Kidney epithelial cell (primary cell): ENCODE results near the gene CHID1. TPM values are rescaled to one million over a fixed set of nuclear protein-coding genes. Genes with fewer than 3 reads are reported as not detected.

Experiments
- DNase-seq: peaks from one replicate; pipeline ENCODE4 v3.0.0-alpha.2; 2010; ENCODE audit warnings: low read depth
- H3K27me3 ChIP-seq: 2 replicates; pipeline ENCODE4 v1.6.0; 2011; ENCODE audit warnings: low read length; ENCODE audit not compliant: control insufficient read depth, insufficient read depth
- H3K36me3 ChIP-seq: 2 replicates; pipeline ENCODE4 v1.5.1; 2011; ENCODE audit warnings: low read length; ENCODE audit not compliant: control insufficient read depth, insufficient read depth
- H3K4me3 ChIP-seq: 2 replicates; pipeline ENCODE4 v1.5.1; 2011; ENCODE audit warnings: low read depth, mild to moderate bottlenecking, control low read depth, low read length
- total RNA-seq: library from RNA; depleted of rRNA; stranded (reverse); fragments of >200 nt; gene quantifications from 2 replicates; pipeline ENCODE4 v1.2.3, GENCODE V29; 2015
- TF ChIP-seq, protein P1 (sequence below): IDR thresholded peaks from 2 replicates; pipeline ENCODE4 v1.5.1; 2011; ENCODE audit warnings: mild to moderate bottlenecking, moderate library complexity, low read length, control low read depth, inconsistent platforms; ENCODE audit not compliant: insufficient read depth, poor library complexity, severe bottlenecking

Gene CHID1
- total RNA-seq, 1 donor from 2014 or later, result 90.0 TPM

GRCh38 chr11:821512-822371 is 88.9 kb downstream of the CHID1 start:
- TF ChIP-seq, protein P1, sequence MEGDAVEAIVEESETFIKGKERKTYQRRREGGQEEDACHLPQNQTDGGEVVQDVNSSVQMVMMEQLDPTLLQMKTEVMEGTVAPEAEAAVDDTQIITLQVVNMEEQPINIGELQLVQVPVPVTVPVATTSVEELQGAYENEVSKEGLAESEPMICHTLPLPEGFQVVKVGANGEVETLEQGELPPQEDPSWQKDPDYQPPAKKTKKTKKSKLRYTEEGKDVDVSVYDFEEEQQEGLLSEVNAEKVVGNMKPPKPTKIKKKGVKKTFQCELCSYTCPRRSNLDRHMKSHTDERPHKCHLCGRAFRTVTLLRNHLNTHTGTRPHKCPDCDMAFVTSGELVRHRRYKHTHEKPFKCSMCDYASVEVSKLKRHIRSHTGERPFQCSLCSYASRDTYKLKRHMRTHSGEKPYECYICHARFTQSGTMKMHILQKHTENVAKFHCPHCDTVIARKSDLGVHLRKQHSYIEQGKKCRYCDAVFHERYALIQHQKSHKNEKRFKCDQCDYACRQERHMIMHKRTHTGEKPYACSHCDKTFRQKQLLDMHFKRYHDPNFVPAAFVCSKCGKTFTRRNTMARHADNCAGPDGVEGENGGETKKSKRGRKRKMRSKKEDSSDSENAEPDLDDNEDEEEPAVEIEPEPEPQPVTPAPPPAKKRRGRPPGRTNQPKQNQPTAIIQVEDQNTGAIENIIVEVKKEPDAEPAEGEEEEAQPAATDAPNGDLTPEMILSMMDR, result no peak
- Histone ChIP-seq H3K4me3 (no peak overlapping the region), H3K27me3 (no peaks in the 10 kb centered on the region), H3K36me3 (peaks cover 4% of the 10 kb centered on the region)
- DNase-seq, result no peak

DNA sequence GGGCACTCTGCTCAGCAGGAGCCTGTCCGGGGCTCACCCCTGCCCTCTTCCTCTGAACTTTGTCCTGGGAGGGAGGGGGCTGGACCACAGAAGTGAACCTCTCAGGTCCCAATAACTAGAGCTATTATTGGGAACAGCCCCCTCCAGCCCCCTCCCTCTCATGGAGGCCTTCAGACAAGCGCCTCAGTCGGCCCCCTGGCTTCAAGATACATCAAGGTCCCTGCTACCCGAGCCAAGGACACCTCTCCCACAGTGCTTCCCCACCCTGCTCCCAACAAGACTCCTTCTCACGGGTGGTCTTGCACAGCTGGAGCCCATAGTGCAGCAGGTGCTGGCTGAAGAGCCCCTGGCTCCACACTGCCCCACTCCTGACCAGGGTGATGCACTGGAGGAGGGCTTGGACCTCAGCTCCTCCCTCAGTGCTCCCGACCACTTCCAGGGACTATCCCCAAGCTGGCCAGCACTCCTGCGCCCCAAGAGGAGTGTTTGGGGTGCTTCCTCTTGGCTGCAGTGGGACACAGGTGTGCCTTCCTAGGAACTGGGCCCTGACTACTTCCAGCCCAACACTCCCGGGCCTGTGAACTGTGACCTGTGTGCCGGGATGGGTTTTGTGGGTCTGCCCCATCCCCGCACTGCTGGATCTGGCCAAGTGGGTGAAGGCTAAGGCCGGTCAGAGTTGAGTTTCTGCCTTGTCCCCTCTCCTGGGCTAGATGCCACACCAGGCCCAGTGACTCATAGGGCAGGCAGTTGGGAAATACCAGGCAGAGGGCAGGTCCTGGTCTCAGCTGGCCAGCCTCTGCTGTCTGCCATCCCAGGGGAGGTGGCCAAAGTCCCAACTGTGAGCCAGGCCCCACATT is 89.7 kb downstream of the CHID1 start:
- no peak for DNase-seq
- Histone ChIP-seq H3K27me3 (no peaks in the 10 kb centered on the region), H3K4me3 (peak overlapping the region; percentile 85), H3K36me3 (peaks cover 4% of the 10 kb centered on the region)
- TF ChIP-seq, protein P1, result no peak

DNA sequence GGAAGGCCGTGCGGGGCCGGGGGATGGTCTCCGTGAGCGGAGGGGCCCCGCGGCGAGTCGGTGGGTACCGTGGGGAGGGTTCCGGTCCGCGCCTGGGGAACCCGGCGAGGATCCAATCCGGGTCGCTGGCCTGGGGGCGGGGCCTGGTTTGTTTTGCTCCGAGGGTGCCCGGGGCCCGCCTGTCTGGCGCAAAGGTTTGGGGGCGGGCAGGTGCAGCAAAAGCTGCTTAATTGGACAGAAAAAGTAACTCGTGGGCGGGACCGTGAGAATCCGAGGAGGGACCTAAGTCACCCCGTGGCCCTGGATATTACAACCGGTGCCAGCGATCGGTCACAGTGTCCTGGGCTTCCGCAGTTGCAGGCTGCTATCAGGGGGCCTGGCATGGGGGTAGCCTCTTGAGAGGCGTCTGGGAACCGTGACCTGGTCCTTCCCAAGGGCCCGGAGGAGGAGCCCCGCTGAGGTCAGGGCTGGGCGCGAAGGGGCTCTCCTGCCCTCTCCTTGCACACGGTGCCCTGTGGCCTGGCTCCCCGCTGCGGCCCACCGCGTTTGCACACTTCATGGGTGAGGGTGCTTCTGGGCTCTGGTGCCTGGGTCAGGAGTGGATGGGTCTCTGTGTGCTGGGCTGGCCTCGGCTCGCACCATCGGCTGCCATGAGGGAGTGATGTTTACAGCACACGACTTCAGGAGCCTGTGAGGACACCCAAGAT is 90.5 kb downstream of the CHID1 start:
- Histone ChIP-seq H3K4me3 (peak overlapping the region; percentile 85), H3K27me3 (no peaks in the 10 kb centered on the region), H3K36me3 (peaks cover 3% of the 10 kb centered on the region)
- DNase-seq, result no peak
- TF ChIP-seq, protein P1, result no peak

- no peak for DNase-seq
- Histone ChIP-seq H3K4me3 (peak overlapping the region; percentile 85), H3K36me3 (peaks cover 3% of the 10 kb centered on the region), H3K27me3 (no peaks in the 10 kb centered on the region)
- TF ChIP-seq, protein P1, result no peak
Measured at GRCh38 chr11:819129-819931, 91.3 kb downstream of the CHID1 start.
